Measurements from ENCODE around the gene PRMT2.

The PRMT2 gene

DNA sequence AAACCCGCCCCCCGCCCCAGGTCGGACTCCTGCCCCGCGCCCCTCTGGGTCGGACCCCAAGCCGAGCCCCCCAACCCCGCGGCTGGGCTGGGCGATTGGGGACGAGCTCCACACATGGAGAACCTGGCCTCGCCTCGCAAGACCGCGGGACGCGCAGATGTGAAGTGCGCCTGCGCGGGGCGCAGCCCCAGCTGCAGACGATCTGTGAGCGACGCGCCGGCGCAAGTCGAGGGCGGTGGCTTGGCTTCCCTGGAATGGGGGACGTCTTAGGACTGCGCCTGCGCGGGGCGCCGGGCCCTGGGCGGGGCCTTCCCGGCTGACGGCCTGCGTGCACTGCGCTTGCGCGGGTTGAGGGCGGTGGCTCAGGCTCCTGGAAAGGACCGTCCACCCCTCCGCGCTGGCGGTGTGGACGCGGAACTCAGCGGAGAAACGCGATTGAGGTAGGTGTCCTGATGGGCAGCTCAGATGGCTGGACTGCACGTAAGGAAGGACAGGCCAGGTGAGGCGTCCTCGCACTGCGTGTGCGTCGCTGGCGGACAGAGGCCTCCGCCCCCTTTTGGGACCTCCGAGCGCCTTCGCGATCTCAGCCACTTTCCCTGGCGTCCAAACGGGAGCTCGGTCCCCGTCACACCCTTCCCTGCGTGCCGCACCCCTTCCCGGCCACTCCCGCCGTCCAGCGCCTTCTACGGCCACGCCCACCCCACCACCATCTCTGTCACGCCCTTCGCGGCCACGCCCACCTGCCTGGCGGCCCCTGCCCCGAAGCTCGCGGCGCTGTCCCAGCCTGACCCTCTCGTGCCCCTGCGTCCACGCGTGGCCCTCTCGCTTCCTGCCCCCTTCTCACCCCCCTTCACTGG, at the start of gene PRMT2:
TSS of gene PRMT2 (plus strand) at position 351 of the 857 bp plus-strand sequence. CDS start 1,278 bp downstream, outside the sequence.
- DNase-seq (ENCODE audit: low read depth), result peak; percentile 97

DNA sequence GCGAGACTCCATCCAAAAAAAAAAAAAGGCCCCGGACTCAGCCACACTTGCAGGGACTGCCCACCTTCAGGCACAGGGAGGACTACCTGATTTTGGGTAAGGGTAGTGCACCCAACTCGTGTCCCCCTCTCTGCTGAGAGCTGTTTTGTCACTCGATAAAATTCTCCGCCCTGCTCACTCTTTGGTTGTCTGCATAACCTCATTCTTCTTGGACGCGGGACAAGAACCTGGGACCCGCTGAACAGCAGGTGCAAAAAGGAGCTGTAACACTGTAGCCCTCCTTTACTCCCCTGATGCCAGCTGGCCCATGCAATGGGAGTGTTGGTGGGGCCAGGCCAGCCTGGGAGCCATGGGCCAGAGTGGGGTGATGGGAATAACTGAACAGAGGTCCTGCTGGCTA, 41.2 kb upstream of the PRMT2 start:
- no peak for DNase-seq (ENCODE audit: low read depth)

DNA sequence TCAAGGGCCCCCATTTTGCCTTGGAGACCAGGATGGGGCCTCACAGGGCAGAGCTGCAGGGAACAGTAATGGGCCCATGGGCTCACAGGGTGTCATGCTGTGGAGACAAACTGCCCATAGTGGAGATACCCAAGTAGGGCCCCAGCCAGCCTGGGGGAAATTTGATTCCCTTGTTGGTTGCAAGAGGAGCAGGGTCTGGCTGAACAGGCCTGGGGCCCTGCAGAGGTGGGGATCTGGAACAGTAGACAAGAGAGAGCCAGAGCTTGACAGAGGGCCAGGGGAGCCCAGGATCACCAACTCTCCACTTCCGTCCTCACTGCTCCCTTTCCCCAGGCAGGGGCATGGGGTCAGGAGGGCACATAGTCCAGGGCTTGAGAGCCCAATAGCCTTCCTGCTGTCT, 39.3 kb upstream of the PRMT2 start:
- no peak for DNase-seq (ENCODE audit: low read depth)

DNA sequence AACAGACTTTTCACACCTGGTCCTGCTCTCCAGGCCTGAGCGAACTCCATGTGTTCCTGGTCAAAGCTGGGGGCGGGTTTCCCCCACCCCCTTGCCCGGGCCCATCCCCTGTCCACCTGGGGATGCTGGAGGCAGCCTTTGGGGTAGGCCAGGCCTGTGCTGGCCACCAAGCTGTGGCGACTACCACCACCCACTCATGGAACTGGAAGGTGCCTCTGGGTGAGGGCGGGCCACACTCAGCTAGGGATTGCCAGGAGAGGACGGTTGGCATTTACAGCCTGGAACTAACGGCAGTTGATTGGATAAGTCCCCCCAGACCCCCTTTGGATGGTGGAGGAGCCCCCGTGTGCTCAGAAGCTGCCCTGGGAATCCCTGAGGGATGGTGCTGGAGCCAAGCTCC, 38.4 kb upstream of the PRMT2 start:
- no peak for DNase-seq (ENCODE audit: low read depth)

DNA sequence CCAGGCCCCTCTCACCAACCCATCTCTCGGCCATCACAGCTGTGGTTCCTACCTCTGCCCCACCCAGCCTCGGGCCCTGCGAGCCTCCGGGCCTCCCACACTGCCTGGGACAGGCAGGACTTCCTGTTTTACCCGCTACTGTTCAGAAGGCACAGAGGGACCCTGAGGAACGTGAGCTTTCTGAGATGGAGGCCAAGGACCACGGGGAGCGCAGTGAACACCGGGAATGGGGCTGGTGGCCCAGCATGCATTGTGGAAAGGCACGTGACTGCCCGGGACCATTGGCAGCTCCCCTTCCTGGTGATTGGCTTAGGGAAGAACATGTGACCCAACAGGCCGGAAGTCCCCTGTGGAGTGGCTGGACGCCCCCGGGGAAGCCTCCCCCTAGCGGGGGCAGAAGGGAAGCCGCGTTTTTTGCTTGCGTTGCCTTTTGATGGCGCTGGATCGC, 37.6 kb upstream of the PRMT2 start:
- DNase-seq (ENCODE audit: low read depth), result no peak

DNA sequence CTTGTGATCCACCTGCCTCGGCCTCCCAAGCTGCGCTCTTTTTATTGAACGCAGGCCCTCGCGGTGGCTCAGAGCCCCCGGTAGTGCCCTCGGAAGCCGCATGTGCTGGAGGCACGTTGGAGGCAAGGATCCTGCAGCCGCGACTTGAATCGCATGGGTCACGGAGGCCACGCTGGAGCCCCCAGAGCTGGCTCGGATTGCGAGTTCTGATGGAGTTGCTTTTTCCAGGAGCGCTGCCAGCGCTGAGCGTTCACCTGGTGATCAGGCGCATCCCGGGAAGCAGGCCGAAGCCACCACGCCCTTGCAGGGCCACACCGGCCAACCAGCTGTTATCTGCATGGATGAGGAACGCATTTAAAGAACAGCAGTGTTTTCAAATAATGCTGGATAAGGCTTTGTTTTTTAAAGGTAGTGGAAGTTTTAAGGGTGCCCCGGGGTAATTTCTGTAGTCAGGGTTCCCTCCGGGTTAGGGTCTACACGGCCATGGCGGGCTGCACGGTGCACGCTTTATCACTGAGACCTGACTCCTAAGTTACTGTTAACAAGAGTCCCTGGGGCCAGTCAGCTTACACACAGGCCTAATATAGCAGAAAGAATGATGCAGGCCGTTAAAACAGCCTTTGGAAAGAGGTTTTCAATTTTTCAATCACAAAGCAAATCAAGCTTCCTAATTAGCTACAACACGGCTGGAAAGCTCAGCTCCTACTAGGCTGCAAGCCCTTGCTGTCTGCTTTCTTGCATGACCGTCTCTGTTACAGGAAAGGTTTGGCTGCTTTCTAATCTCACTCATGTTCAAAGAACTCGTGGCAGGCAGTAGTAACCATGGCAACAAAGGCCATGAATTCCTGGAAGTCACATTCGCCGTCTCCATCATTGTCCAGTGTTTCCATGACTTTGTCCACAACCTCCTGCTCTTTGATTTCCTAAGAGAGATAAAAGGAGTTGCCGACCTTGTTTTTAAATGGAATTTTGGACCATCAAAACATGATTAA, 36.6 kb upstream of the PRMT2 start:
- peak; percentile 57 for DNase-seq (ENCODE audit: low read depth)

DNA sequence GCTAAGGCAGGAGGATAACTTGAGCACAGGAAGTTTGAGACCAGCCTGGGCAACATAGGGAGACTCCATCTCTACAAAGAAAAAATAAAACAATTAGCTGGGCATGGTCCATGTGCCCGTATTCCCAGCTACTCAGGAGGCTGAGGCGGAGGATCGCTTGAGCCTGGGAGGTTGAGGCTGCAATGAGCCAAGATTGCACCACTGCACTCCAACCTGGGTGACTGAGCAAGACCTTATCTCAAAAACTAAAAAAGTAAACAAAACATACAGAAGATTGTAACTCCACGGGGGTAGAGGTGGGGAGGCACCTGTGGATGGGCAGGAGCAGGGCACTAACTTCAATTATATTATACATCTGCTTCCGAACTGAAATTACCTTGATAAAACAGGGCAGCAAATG, 35.2 kb upstream of the PRMT2 start:
- no peak for DNase-seq (ENCODE audit: low read depth)

DNA sequence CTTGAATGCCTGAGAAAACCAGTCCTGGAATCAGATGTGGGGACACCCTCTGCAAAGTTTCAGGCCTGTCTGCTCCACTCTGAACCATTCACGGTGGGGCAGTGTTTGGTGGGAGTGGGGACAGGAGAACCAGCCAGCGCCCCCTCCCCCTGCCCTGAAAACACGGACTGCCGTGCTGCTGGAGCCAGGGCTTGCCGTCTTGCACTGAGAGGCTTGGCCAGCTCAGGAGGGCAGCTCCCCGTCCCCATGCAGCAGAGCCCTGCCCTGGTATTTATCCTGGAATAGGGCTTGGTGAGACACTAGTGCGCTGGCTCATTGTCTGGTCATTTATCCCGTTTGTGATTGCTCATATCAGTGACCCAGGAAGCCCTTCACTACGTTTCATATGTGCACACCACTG, 34.5 kb upstream of the PRMT2 start:
- no peak for DNase-seq (ENCODE audit: low read depth)

DNA sequence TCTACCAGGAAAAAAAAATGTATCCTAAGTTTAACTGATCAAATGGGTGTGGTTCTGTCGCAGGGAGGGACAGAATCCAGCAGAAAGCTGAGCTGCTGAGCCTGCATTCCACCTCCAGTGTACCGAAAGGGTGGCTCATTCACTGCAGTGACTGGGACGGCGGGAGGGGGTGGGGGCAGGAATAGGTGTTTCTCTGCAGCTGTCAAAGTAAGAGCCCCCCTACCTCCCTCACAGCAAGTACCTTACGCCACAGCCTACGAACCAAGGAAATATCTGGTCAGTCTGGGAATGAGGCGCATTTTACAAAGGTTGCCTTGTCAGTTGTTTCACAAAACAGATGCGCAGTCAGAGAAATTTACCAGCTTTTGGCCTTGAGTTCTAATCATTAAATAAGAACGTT, 32.2 kb upstream of the PRMT2 start:
- DNase-seq (ENCODE audit: low read depth), result no peak

DNA sequence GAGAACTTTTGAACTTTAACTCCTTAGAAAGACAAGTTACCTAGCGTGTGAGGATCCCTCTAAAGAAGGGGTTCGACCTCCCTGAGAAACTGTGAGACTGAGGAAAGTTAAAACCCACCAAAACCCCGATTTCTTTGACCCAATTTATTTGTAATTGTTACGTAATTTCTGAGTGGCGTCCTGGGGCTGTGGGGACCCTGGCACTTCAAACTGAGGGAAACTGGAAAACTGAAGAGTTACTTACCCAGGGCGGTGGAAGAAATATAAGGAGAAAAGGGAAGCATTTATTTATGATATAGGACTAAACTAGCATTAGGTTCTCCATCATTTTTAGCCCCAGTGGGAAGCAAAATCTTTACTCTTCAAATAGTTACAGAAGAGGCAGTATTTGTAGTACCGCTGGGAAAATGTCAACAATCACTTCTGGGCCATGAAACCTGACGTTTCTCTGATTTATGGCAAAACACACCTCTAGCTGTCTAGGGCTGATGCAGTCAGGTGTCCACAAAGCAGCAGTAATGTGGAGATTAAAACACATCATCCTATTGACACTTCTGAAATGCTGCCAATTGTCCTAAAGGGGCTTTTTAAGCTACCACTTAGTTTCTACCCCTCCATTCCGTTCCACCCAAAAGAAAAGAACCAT, 31.0 kb upstream of the PRMT2 start:
- no peak for DNase-seq (ENCODE audit: low read depth)

DNA sequence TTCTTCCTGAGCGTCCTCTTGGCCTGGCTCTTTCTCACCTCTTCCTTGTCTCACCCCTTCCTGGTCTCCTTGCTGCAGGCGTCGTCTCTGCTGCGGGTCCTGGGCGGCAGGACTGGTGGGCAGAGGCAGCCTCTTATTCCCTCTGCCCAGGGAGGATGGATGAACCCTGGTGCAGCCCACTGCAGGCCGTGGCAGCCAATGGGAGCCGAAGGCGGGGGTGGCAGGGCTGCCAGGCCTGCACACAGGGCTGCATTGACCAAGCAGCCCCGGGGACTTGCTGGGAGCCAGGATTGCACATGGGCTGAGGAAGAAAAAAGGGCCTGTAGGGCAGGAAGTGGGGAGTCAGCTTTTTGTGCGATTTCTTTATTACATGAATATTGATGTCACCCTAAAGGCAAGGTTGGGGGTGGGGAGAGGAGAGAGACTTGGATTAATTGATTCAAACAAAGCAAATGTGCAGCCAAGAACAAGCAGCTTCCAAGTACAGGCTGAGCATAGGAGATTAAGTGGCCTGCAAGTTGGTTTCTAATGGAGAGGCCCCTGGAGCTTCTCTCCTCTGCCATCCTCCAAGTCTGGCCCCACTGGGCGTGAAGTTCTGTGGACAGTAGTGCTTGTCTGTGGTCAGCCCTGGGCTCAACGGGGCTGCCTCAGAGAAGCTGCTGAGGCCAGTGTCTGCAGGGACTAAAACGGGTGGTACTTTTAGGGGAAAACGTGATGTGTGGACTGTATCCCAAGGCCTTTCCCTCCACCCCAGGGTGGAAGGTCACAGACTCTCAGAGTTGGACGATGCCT, 30.3 kb upstream of the PRMT2 start, which contains the start of gene S100B:
TSS of gene S100B (minus strand) at position 108 of the 792 bp plus-strand sequence. CDS start 2,667 bp downstream, outside the sequence.
- no peak for DNase-seq (ENCODE audit: low read depth)

DNA sequence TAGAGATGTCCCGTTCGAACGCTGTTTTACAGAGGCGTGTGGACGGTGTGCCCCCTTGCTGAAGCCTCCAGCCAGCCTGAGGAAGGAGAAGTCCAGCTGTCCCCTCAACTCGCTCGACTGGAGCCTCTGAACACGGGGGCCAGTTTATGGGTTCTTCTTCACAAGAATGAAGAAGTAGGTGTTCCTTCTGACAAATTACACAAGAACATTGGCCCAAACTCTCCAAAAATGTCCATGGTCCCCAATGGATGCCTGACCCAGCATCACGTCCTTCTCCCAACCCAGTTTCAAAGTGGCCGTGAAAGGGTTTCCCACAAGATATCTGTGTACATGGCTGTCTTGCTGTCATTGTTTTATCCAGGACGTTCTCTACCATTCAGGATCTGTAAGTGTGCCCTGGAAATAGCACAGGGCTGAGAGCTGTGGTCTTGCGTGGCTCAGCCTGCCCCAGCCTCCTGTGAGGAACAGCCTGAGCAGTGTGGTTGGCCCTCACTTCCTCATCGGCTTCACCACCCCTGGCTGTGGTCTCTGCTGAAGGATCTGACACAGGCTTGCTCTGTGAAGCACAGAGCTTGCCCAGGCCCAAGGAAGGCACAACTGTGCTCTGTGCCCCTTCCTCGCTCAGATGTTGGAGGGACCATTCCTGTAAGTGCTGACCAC, 29.6 kb upstream of the PRMT2 start:
- DNase-seq (ENCODE audit: low read depth), result no peak

DNA sequence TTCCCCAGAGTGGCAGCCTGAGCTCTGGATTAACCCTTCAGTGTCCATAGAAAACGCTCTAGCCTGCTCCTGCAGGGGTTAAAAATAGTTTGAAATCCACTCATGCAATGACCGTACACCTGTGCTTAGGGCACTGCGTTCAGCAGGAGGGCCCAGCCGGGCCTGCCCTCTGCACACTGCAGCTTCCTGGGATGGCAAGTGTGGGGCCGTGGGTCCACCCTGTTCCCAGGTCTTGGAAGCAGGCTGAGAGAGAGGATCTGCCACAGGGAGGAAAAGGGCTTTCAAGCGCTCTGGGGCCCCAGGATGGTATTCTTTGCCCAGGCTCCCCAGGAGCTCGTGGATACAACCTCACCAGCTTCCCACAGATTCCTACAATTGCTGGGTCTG, 29.1 kb upstream of the PRMT2 start:
- DNase-seq (ENCODE audit: low read depth), result no peak

DNA sequence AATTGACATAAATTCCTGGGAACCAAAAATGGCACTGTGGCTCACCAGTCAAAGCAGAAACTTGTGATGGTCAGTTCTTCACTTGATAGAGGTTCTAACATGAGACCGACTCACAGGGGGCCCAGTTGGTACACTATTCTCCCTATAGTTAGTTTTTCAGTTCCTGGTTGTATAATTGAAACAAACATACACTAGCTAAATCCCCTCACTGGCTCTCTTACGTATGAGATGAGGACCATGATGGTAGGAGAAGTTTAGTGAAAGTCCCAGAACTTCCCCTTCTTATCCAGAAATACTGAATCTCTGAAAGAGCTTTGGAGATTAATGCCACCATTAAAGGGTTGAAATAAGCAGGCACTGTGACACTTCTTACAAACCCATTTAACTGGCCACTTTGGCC, 27.8 kb upstream of the PRMT2 start:
- DNase-seq (ENCODE audit: low read depth), result no peak

DNA sequence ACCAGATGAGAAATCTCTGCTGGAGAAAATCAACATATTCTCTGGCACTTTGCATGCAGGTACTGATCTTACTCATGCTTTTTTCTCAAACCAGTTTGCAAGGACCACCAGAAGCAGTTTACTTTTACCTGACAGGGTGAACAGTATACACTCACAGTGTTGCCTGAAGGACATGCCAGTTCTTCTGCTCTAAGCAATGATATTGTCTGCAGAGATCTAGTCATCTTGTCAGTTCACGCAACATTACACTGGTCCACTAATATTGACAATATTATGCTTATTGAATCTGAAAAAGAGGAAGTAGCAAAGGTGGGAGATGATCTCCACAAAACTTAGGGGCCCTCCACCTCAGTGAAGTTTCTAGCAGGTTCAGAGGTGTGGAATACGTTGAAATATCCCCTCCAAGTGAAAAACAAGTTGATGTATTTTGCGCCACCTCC, 26.8 kb upstream of the PRMT2 start:
- no peak for DNase-seq (ENCODE audit: low read depth)

DNA sequence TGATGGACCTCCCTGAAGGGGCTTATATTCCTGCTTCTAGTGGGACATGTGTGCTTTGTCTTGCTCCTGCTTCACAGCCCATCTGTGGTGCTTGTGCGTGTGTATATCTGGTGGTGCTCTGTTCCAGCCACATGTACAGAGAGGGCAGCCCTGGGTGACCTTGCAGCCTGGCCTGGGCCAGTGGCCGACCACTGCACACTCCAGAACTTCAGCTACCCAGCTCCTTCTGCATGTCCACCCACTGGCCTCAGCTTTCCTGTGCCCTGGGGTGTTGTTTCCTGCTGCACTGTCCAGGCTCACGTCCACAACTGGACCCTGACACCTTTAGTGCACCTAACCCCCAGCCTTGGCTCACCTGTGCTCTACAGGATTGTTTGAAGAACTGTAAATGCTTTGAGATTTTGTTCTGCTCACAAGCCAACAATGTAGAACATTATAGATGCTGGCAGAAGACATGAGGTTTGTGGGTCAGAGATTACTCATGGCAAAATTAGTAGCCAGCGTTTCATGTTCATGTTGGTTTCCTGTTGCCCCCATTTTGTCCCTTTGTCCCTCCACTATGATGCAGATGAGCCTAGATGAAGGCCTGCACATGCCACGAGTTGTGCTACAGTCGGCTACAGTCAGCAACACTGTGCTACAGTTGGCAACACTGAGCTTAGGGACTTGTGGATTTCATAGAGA, 25.3 kb upstream of the PRMT2 start:
- no peak for DNase-seq (ENCODE audit: low read depth)

DNA sequence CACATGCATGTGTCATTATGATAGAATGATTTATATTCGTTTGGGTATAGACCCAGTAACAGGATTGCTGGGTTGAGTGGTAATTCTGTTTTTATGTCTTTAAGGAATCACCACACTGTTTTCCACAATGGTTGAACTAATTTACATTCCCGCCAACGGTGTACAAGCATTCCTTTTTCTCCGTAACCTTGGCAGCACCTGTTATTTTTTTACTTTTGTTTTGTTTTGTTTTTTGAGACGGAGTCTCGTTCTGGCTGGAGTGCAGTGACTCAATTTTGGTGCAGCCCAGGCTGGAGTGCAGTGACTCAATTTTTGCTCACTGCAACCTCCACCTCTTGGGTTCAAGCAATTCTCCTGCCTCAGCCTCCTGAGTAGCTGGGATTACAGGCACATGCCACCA, 22.1 kb upstream of the PRMT2 start:
- no peak for DNase-seq (ENCODE audit: low read depth)

DNA sequence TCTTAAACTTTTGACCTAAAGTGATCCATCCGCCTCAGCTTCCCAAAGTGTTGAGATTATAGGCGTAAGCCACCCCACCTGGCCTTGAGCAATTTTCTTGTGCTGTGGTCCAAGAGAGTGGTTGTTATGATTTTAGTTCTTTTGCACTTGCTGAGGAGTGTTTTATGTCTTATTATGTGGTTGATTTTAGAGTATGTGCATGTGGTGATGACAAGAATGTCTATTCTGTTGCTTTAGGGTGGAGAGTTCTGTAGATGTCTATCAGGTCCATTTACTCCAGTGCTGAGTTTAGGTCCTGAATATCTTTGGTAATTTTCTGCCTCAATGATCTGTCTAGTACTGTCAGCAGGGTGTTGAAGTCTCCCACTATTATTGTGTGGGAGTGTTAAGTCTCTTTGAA, 19.4 kb upstream of the PRMT2 start:
- DNase-seq (ENCODE audit: low read depth), result no peak

DNA sequence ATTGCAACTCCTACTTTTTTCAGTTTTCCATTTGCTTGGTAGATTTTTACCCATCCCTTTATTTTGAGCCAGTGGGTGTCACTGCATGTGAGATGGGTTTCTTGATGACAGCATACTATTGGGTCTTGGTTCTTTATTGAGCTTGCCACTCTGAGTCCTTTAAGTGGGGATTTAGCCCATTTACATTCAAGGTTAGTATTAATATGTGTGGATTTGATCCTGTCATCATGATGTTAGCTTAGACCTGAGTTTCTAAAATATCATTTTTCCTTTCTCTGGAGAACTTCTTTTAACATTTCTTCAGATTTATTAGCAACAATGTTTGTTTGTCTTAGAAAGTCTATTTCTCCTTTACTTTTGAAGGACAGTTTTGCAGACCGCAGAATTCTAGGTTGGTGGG, 18.8 kb upstream of the PRMT2 start:
- no peak for DNase-seq (ENCODE audit: low read depth)
